Activated T-helper 1 cell treated with anti-CD3 and anti-CD28 coated beads, Interleukin-12 subunit alpha, Interleukin-12 subunit beta, Interleukin-2, Interleukin-4 antibody, amounts not matched to agents 30 ng/mL and 10 ng/mL and 1 ng/mL, durations not matched to agents 14 hours and 24 hours and 36 hours (primary cell): ENCODE results near the gene IDH3G. TPM values are rescaled to one million over a fixed set of nuclear protein-coding genes. Genes with fewer than 3 reads are reported as not detected.
"Not testable (repeated sequence)": the region's sequence is repeated elsewhere in the genome, so short reads cannot be mapped to it uniquely, and the experiment has no call there.

Source experiments
- DNase-seq: peaks from one replicate; pipeline ENCODE4 v3.0.0; 2021; ENCODE audit warnings: low spot score
- H3K27ac Mint-ChIP-seq: one replicate; pipeline ENCODE4 v1.8.0; 2021; ENCODE audit warnings: mild to moderate bottlenecking, mixed read lengths
- H3K27me3 Mint-ChIP-seq: one replicate; pipeline ENCODE4 v1.8.0; 2022; ENCODE audit warnings: mild to moderate bottlenecking, moderate library complexity, mixed read lengths; ENCODE audit not compliant: insufficient read depth
- H3K36me3 Mint-ChIP-seq: one replicate; pipeline ENCODE4 v1.8.0; 2021; ENCODE audit warnings: low read depth, mixed read lengths
- H3K4me1 Mint-ChIP-seq: one replicate; pipeline ENCODE4 v1.8.0; 2021; ENCODE audit warnings: low read depth, mixed read lengths
- H3K4me3 Mint-ChIP-seq: one replicate; pipeline ENCODE4 v1.8.0; 2021; ENCODE audit warnings: mild to moderate bottlenecking, moderate library complexity, mixed read lengths
- H3K9me3 Mint-ChIP-seq: one replicate; pipeline ENCODE4 v1.8.0; 2021; ENCODE audit warnings: mixed read lengths
- intact Hi-C: fragments of 100-400 bp; cut with micrococcal nuclease; formaldehyde crosslinking; loops from one replicate; pipeline ENCODE4 v1.15.1; 2024
- total RNA-seq: library from RNA; stranded (reverse); gene quantifications from 2 replicates; pipeline ENCODE4 v1.2.3, GENCODE V29; 2022

IDH3G gene
- total RNA-seq, 1 donor from 2014 or later, result 68.4 TPM

DNA sequence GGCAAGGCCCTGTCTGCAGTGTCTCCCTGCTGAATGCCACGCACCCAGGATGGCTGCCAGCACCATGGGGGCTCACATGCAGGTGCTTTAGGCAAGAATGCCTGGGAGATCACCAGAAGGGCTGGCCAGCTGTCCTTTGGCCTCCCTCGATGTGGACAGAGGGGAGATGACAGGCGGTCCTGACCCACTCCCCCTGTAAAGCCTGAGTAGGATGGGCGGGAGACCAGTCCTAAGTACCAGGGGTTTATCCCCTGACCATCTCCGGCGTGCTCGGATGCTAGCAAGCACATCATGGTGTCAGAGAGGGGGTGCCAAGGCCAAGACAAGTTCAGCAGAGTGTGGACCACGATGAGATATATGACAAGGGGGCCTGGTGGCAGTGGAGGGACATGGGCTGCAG is 30.9 kb upstream of the IDH3G start:
- Mint-ChIP-seq H3K4me1 (peaks cover 9% of the 10 kb centered on the region), H3K27me3 (peaks cover 23% of the 10 kb centered on the region), H3K9me3 (no peaks in the 10 kb centered on the region), H3K36me3 (no peaks in the 10 kb centered on the region), H3K4me3 (no peak overlapping the region), H3K27ac (no peak overlapping the region)
- intact Hi-C loops, result loop anchor here (5.0 kb wide), 1 partner anchor 77 kb away; the partner anchor contains the start of gene AVPR2
- DNase-seq, result no peak

- Mint-ChIP-seq H3K36me3 (no peaks in the 10 kb centered on the region), H3K9me3 (no peaks in the 10 kb centered on the region), H3K27me3 (peaks cover 27% of the 10 kb centered on the region), H3K27ac (no peak overlapping the region), H3K4me1 (peaks cover 9% of the 10 kb centered on the region), H3K4me3 (no peak overlapping the region)
- intact Hi-C loops, result no loop called here
- DNase-seq, result no peak
Measured at GRCh38 chrX:153824348-153824747, 30.2 kb upstream of the IDH3G start.

DNA sequence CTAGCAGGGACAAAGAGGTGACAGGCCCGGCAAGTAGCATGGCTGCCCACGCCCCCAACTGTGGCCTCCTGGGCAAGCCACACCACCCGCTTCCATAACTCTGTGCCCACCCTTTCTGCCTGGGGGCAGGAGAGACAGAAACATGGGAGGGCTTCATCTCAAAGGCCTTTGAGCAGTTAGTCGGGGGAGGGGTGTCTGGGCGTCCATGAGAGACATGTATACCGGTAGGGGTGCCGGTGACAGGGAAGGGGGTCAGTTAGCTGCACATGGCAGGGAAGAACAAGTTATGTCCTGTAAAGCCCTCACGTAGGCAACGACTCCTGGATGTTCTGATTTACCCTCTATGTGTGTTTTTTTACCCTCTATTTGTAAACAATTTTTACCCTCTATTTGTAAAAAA is 26.9 kb upstream of the IDH3G start:
- Mint-ChIP-seq H3K9me3 (no peaks in the 10 kb centered on the region), H3K4me3 (no peak overlapping the region), H3K4me1 (peaks cover 23% of the 10 kb centered on the region), H3K36me3 (no peaks in the 10 kb centered on the region), H3K27me3 (peaks cover 21% of the 10 kb centered on the region), H3K27ac (no peak overlapping the region)
- intact Hi-C loops, result no loop called here
- DNase-seq, result no peak

GRCh38 chrX:153820601-153821000 is 26.4 kb upstream of the IDH3G start:
- Mint-ChIP-seq H3K4me3 (no peak overlapping the region), H3K27me3 (peaks cover 21% of the 10 kb centered on the region), H3K36me3 (no peaks in the 10 kb centered on the region), H3K9me3 (no peaks in the 10 kb centered on the region), H3K4me1 (peaks cover 23% of the 10 kb centered on the region), H3K27ac (no peak overlapping the region)
- intact Hi-C loops, result no loop called here
- no peak for DNase-seq

DNA sequence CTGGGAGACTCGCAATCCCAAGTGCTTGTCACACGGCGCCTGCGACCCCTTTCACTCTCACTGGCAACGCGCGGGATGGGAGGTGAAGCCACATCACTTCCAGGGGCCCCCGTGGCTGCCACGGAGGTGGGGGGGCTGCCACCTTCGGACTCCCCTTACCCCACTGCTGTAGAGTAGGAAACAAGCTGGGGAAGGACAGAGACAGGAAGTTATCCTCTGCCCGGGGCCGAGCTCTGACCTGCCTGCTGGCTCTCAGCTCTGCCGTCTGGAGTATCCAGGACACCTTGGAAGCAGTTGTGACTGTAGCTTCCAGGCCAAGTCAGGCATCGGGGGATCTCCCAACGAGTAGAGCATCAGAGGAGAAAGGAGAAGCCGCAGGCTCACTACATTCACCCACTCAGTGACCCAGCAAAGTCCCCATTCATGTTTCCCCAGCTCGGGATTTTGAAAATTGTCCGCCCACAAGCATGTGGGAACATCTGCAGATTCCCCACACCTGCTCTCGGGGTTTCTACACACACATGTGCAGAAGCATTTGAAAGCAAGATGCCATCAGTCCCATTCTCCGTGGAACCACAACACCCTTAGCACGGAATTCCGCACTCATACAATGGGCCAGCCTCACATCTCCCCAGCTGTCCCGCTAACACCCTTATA is 25.3 kb upstream of the IDH3G start:
- H3K27me3 Mint-ChIP-seq, result peaks cover 18% of the 10 kb centered on the region
- H3K4me3 Mint-ChIP-seq, result no peak overlapping the region
- no peak overlapping the region for H3K27ac Mint-ChIP-seq
- H3K9me3 Mint-ChIP-seq, result no peaks in the 10 kb centered on the region
- intact Hi-C loops, result loop anchor here (5.0 kb wide), 1 partner anchor 58 kb away; no protein-coding TSS in a partner anchor
- DNase-seq, result no peak
- peaks cover 23% of the 10 kb centered on the region for H3K4me1 Mint-ChIP-seq
- no peaks in the 10 kb centered on the region for H3K36me3 Mint-ChIP-seq

DNA sequence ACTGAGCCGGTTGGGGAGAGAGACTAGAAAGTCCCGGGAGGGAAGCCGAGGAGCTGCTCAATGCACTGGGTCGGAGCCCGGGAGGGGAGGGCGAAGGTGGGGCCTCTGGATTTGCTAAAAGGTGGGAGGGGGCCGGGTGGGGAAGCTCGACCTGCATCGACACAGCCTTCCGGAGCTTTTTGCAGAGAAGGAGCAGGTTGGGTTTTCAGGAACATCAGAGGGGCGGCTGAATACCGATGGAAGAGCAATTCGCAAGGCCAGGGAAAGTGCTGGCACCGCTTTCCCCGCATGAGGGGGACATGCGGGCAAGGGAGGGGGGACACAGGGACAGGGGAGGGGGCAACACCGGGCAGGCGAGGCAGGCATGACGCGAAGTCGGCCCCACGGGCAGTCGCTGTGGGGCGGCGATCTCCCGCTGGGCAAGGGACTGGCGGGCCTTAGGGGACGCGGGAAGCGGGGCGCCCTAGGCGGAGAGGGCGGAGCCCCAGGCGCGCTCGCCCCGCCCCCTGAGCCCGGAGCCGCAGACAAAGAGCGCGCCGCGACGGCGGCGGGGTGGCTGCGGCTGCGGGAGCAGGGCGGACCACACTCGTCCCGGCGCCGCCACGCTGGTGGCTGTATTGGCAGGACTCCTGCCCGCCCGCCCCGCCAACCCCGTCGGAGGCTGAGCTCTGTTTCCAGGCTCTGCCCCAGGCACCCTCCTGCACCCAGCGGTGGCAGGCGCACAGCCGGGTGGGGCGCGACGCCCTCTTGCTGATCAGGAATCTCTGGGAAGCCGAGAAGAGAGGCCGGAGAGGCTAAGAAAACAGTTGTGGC is 24.6 kb upstream of the IDH3G start:
- no peaks in the 10 kb centered on the region for H3K9me3 Mint-ChIP-seq
- H3K36me3 Mint-ChIP-seq, result no peaks in the 10 kb centered on the region
- H3K4me3 Mint-ChIP-seq, result no peak overlapping the region
- peak; percentile 49 for DNase-seq
- no peak overlapping the region for H3K27ac Mint-ChIP-seq
- intact Hi-C loops, result loop anchor here (5.0 kb wide), 1 partner anchor 59 kb away; no protein-coding TSS in a partner anchor
- H3K4me1 Mint-ChIP-seq, result peaks cover 23% of the 10 kb centered on the region
- peaks cover 19% of the 10 kb centered on the region for H3K27me3 Mint-ChIP-seq

GRCh38 chrX:153818064-153818463 is 23.9 kb upstream of the IDH3G start:
- H3K4me3 Mint-ChIP-seq, H3K27ac Mint-ChIP-seq, H3K9me3 Mint-ChIP-seq, H3K36me3 Mint-ChIP-seq, DNase-seq: not testable (repeated sequence)
- Mint-ChIP-seq H3K4me1 (peaks cover 23% of the 10 kb centered on the region), H3K27me3 (peaks cover 23% of the 10 kb centered on the region)
- intact Hi-C loops, result loop anchor here (5.0 kb wide), 1 partner anchor 59 kb away; no protein-coding TSS in a partner anchor

DNA sequence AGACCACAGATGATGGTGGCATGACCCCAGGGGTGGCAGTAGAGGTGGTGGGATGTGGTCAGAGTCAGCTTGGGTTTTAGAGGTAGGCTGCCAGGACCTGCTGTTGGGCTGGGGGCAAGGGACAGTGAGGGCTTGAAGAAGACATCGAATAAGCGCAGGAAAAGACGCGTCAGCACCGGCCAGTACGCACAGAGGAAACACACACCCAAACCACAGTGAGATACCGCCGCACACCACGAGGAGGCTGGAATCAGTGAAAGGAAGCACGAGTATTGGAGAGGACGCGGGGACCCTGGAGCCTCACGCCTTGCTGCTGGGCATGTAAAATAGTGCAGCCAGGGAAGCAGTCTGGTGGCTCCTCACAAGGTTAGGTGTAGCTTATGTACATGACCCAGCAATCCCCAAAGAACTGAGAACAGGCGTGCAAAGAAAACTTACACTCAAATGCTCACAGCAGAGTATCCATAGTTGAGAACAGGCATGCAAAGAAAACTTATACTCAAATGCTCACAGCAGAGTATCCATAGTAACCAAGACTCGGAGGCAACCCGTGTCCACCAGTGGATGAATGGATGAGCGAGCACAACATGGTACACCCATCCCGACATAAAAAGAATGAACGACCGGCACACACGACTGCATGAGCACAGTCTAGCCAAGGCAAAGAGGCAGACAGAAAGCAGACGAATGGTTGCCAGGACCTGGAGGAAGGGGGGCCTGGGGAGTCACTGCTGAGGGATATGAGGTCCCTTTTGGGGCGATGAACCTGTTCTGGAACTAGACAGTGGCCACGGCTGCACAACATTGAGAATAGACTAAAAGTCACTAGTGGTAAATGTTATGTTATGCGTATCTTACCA is 22.9 kb upstream of the IDH3G start:
- Mint-ChIP-seq H3K4me1 (peaks cover 15% of the 10 kb centered on the region), H3K27ac (no peak overlapping the region), H3K9me3 (no peaks in the 10 kb centered on the region), H3K4me3 (no peak overlapping the region), H3K27me3 (peaks cover 26% of the 10 kb centered on the region), H3K36me3 (no peaks in the 10 kb centered on the region)
- DNase-seq, result peak; percentile 11
- intact Hi-C loops, result loop anchor here (5.0 kb wide), 1 partner anchor 60 kb away; no protein-coding TSS in a partner anchor

- no peaks in the 10 kb centered on the region for H3K36me3 Mint-ChIP-seq
- H3K27ac Mint-ChIP-seq, result no peak overlapping the region
- peaks cover 28% of the 10 kb centered on the region for H3K27me3 Mint-ChIP-seq
- DNase-seq, result no peak
- peaks cover 13% of the 10 kb centered on the region for H3K4me1 Mint-ChIP-seq
- intact Hi-C loops, result loop anchor here (5.0 kb wide), 1 partner anchor 63 kb away; no protein-coding TSS in a partner anchor
- H3K4me3 Mint-ChIP-seq, result no peak overlapping the region
- H3K9me3 Mint-ChIP-seq, result no peaks in the 10 kb centered on the region
Measured at GRCh38 chrX:153814591-153815315, 20.6 kb upstream of the IDH3G start.

- Mint-ChIP-seq H3K36me3 (no peaks in the 10 kb centered on the region), H3K9me3 (no peaks in the 10 kb centered on the region), H3K27ac (no peak overlapping the region), H3K4me1 (peaks cover 13% of the 10 kb centered on the region), H3K4me3 (no peak overlapping the region), H3K27me3 (peaks cover 21% of the 10 kb centered on the region)
- intact Hi-C loops, result no loop called here
- DNase-seq, result no peak
Measured at GRCh38 chrX:153813161-153813560, 19.0 kb upstream of the IDH3G start.

- H3K9me3 Mint-ChIP-seq, result no peaks in the 10 kb centered on the region
- H3K4me1 Mint-ChIP-seq, result peaks cover 8% of the 10 kb centered on the region
- H3K4me3 Mint-ChIP-seq, result no peak overlapping the region
- no peak for DNase-seq
- intact Hi-C loops, result no loop called here
- H3K36me3 Mint-ChIP-seq, result no peaks in the 10 kb centered on the region
- no peak overlapping the region for H3K27ac Mint-ChIP-seq
- H3K27me3 Mint-ChIP-seq, result peaks cover 17% of the 10 kb centered on the region
Measured at GRCh38 chrX:153812220-153812619, 18.0 kb upstream of the IDH3G start.

DNA sequence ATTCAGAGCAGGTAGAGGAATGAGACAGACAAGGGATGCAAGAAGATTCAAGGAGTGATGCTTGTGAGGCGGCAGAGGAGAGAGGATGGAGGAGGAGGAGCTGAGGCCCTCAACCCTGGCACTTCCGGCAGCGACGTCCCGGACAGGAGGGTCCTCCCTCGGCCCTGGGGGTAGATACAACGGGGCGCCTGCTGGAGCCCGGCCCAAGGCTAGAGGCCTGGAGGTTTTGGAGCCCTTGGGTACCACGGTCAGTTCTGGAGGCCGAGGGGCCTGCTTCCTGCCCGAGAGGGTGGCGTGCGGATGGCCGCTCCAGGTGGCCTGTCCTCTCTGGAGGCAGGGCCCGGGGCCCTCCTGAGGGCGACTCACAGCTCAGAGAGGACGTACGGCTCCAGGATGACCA is 13.8 kb upstream of the IDH3G start:
- H3K9me3 Mint-ChIP-seq, result no peaks in the 10 kb centered on the region
- H3K27ac Mint-ChIP-seq, result no peak overlapping the region
- no peak for DNase-seq
- intact Hi-C loops, result no loop called here
- H3K4me3 Mint-ChIP-seq, result no peak overlapping the region
- no peaks in the 10 kb centered on the region for H3K4me1 Mint-ChIP-seq
- no peaks in the 10 kb centered on the region for H3K36me3 Mint-ChIP-seq
- H3K27me3 Mint-ChIP-seq, result peaks cover 5% of the 10 kb centered on the region
